T47D (cell line): ENCODE measurements around the gene RAB3GAP1.

ENCODE experiments used
- DNase-seq, 2 experiments: peaks; one replicate each; pipeline versions ENCODE4 v3.0.0 to v3.0.0-alpha.2; 2011 to 2012; ENCODE audit warnings: low read depth in 1 of 2, low spot score in 1 of 2
- JUND ChIP-seq: IDR thresholded peaks from 2 replicates; pipeline ENCODE4 v1.6.1; 2012; ENCODE audit warnings: low read depth
- in situ Hi-C: cut with HindIII; loops from 2 replicates; pipeline ENCODE4 v1.10.0; 2016; ENCODE audit warnings: low sequenced_read_pairs, low pct_unique_long_range_greater_than_20kb

RAB3GAP1 gene

DNA sequence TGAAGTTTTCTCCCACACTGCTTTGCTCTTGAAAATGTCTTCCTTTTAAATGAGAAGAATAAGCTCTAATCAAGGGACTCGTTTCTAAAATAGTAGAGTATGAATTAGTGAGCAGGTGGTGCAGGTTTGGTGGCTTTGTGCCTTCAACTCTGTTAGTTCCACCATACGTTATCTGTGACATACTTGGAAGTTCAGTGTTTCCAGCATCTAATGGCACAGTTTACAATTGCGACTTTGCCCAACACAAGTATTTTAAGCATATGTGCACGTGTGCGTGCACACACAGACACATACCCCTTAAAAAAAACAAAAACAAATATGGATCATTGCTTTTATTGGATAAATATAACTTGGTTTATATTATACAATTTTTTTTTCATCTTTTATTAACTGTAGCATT, 111.8 kb downstream of the RAB3GAP1 start:
- TF ChIP-seq JUND, result no peak
- no peak for DNase-seq
- in situ Hi-C loops, result no loop called here

DNA sequence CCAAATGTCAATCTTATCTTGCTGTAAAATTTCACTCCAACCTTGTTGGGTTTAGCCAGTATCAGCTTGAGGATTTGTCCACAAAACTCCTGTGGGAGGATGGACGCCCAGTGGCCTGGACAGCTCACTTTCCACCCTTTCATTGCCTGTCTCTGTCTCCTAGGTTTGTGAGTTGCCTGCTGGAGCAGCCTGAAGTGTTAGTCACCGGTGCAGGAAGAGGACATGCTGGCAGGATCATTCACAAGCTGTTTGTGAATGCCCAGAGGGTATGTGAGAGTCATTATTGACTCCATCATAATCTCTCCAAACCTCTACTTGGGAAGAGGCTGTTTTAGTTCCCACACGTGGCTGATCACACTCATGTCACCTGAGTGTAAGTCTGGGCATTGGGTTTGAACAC, 112.3 kb downstream of the RAB3GAP1 start:
- peak; percentile 2 to 74 for DNase-seq
- in situ Hi-C loops, result no loop called here
- no peak for TF ChIP-seq JUND

DNA sequence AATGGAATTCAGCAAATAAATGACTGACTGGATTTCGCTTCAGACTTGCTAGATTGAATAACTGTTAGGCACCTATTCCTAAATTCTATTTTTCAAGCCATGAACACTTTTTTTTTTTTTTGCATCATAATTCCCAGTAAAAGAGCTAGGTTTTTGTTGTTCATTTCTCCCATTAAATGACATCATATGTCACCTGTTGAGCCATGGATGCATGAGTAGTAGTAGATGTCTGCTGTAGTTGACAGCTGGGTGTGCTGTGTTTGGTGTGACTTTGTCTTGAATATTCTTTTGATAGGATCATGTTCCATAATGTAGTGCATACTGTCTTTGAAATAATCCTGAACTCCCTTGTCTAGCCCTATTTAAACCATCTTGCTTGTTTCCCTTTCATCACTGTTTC, 115.2 kb downstream of the RAB3GAP1 start:
- TF ChIP-seq JUND, result no peak
- in situ Hi-C loops, result no loop called here
- DNase-seq, result no peak

DNA sequence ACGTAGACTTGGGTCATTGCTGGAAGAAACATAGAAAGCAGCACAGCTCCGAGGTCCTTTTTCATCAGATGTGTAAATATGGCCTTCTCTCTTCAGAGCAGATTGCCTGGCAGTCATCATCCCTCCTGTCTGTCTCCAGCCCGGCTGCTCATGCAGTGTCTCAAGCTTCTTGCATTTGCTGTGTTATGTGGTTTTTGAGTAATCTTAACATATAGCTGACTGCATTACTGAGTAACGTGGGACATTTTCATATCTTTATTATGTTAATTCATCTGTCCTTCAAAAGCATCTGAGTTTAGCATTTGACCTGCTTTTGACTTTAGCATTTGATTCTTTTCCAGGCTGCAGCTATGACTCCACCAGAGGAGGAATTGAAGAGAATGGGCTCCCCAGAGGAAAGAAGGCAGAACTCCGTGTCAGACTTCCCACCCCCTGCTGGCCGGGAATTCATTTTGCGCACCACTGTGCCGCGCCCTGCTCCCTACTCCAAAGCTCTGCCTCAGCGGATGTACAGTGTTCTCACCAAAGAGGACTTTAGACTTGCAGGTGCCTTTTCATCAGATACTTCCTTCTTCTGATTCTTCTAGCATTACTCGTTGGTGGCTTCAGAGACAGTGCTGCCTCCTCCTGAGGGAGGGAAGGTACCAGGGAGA, 116.2 kb downstream of the RAB3GAP1 start:
- TF ChIP-seq JUND, result no peak
- no peak for DNase-seq
- in situ Hi-C loops, result no loop called here

DNA sequence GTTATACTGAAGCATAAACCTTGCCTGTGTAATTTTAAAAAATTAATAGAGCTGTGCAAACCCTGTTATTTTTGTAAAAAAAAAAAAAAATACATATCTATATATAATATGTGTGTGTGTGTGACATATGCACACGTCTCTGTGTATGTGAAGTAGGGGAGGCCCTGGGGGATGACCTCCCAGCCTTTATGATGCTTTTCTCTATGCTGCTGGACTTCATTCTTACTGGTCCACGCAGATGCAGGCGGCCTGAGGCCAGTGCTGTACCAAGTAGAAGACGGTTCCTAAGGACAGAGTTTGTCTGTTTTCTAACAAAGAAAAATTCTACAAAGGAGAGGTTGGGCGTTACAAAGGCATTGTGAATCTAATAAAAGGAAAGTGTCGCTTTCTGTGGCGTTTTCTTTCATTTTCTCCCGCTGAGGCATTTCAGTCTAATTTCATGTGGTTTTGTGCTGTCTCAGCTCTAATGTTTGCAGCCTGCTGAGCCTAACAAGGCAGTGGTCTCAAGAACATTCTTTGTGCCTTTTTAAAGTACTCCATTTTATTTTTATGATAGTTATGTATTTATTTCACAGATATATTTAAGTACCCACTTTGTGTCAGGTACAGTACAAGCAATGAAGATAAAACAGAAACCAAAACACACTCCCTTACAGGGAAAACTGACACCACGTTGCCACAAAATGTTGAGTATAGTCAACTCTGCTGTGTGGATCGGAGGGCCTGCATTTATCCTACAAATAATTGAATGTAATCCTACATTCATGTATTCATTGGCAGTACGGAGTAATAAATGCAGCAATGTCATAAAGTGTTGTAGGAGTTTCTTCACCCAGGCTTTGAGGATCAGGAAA, 118.0 kb downstream of the RAB3GAP1 start:
- in situ Hi-C loops, result no loop called here
- DNase-seq, result no peak
- no peak for TF ChIP-seq JUND

DNA sequence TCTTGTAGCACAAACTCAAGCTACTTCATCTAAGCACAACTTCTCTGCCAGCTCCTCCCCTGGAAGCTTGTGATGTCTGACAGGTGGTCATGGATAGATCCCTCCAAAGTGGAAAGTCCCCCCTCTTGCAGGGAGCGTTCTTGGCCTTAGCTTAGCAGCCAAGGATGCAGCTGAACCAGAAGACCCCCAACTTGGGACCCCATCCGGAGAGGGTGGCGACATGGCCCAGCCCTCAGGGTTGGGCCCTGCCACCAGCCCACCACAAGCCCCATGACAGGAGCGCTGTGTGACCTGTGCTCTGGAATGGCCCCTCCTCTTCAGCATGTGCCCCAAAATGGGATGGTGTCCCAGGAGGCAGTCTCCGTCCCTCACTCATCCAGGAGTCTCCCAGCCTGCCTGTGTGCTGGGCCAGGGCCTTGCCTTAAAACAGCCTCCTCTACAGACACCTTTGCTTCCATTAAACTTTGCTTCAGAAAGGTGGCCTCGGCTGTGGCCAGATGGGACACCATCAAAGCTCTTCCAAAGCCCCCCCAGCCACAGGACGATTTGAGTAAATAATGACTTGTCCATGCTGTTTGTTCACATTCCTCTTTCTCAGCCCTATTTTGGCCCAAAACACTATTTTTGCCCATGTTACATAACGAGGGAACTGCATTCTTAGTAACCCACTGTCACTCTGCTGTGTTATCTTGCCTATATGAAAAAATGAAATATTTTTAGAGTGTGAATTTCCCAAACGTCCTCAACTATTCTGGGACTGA, 122.1 kb downstream of the RAB3GAP1 start:
- in situ Hi-C loops, result no loop called here
- no peak for DNase-seq
- no peak for TF ChIP-seq JUND

DNA sequence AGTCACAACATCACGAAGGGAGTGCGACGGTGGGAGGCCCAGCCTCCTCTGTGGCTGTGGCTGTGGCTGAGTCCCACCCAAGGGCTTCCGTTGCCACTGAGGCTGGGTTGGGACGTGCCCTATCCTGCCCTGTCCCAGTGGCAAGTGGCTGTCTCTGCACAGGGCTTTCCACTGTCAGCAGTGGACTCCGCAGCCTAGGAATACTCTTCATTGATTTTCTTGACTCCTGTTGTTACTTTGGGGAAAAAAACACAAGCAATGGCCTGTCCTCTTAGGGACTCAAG, 122.7 kb downstream of the RAB3GAP1 start:
- TF ChIP-seq JUND, result no peak
- in situ Hi-C loops, result no loop called here
- no peak for DNase-seq

DNA sequence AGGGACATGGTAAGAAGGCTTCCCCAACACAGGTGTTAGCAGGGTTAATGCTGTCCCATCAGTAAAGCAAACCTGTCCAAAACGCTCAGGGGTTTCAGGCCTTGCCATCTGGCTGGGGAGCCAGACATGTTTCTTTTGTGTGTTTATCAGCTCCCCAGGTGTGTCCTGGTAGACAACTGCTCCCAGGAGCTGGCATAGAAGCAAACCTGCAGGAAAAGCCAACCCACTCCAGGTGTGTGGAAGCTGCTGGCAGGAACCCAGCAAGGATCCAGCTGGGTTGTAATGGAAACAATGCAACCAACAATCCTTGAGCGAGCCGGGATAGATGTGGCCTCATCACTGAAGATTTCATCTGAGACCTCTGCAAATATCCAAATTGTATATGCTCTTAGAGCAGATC, 123.1 kb downstream of the RAB3GAP1 start:
- no peak for DNase-seq
- no peak for TF ChIP-seq JUND
- in situ Hi-C loops, result no loop called here

DNA sequence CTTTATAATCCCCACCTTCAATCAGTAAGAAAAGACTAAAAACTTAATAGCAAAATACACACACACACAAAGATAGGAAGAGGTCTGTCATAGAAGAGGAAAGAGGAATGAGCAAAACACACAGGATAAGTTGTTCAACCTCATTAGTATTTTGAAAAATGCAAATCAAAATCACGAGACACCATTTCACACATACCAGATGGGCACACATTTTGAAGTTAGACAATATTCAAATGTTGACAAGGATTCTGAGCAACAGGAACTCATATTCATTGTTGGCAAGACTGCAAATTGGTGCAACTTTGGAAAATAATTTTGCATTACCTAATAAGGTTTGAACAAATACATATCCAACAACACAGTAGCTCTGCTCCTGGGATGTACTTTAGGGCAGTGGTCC, 127.6 kb downstream of the RAB3GAP1 start:
- in situ Hi-C loops, result no loop called here
- TF ChIP-seq JUND, result no peak
- no peak for DNase-seq

DNA sequence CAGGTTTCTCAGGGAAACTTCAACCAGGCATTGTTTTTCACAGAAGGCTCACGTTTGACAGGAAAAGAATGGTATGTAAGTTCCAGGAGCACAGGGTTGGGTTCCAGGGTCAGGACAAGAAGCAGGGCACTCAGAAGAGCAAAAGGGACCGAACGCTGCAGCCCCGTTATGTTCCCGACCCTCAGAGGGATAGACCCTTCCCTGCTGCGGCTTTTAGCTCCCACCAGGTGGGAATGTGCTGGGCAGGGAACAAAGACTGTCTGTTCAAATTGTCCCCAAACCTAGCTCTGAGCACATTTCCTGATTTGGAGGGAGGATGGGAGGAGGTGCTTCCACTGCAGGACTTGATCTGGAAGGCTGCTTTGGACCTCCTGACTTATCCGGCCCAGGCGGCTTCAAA, 130.1 kb downstream of the RAB3GAP1 start:
- in situ Hi-C loops, result no loop called here
- no peak for TF ChIP-seq JUND
- DNase-seq, result no peak

DNA sequence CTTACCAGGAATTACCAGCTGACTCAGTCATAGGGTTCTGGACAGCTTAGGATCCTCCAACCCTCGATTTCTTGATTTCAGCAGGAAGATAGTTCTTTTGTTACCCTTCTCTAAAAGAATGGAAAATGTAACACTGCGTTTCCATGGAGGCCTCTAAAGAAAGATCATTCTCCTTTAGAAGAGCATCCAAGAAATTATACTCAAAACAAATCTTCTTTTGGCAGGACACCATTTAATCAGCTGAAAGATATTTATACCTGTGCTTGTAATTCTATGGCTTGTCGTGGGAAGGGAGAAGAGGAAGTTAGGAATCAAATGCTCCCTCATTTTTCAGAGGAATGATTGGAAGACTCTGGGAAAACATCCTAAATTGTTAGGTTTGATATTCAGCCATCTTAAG, 130.5 kb downstream of the RAB3GAP1 start:
- TF ChIP-seq JUND, result no peak
- in situ Hi-C loops, result no loop called here
- no peak for DNase-seq

DNA sequence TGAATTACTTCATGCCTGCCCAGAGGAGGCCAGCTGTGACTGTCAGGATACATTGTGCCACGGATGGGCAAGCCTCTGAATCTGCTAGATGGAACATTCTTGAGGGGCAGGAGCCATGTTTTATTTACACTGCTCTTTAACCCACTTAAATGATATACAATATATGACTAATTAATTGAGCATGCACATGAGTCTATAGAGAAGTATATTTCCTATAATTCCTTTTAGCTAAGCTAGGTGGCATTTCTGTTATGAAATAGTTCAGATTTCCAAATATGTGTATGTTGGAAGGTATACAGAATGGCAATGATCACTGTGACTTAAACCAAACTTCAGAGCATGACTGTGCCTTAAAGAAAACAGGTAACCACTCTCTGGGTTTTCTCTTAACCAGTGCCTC, 131.7 kb downstream of the RAB3GAP1 start:
- no peak for TF ChIP-seq JUND
- in situ Hi-C loops, result no loop called here
- DNase-seq, result no peak

DNA sequence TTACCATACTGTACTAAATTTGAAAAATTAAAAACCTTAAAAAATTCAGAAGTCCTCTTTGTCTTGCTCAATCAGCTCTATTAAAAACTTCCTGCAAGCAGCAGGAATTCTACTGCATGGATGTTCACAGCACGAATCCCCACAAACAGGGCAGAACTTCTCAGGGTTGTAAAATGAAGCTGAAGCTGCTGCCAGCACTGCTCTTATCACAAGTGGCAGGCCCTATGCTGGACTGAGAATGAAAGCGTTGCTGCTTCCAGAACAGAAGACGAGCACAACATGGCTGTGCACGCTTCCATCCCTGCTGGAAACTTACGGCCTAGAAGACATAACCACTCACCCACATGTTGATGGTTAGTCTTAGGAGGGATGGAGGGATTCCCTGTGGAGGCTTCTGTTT, 134.0 kb downstream of the RAB3GAP1 start:
- no peak for DNase-seq
- in situ Hi-C loops, result no loop called here
- no peak for TF ChIP-seq JUND

DNA sequence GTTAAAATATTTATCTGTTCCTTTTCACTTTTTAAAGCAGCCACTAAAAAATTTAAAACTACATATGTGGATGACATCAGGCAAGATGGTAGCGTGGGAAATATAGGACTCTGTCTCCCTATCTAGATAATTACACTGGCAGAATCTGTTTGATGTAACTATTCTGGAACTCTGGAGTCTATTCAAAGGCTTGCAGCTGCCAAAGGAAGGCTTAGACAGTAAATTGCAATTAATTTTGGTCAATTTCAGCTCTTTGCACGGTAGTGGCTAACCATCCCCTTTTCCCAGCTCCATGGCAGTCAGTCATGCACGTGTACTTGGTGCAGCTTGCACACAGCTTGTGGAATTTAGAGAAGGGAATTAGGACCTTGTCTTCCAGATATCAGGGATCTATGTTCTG, 135.2 kb downstream of the RAB3GAP1 start:
- no peak for DNase-seq
- in situ Hi-C loops, result no loop called here
- no peak for TF ChIP-seq JUND
